CD4-positive, alpha-beta T cell treated with Interleukin-17A for 4 hours (primary cell): ENCODE results near the gene MRTFB.

Source experiments
- DNase-seq: peaks from one replicate; pipeline ENCODE4 v3.0.0-alpha.2; 2020; ENCODE audit warnings: mixed read lengths

The MRTFB gene

GRCh38 chr16:14240964-14241363, 169.8 kb downstream of the MRTFB start:
- no peak for DNase-seq

- DNase-seq: no peak
Observed at GRCh38 chr16:14241631-14242030, 170.5 kb downstream of the MRTFB start.

DNA sequence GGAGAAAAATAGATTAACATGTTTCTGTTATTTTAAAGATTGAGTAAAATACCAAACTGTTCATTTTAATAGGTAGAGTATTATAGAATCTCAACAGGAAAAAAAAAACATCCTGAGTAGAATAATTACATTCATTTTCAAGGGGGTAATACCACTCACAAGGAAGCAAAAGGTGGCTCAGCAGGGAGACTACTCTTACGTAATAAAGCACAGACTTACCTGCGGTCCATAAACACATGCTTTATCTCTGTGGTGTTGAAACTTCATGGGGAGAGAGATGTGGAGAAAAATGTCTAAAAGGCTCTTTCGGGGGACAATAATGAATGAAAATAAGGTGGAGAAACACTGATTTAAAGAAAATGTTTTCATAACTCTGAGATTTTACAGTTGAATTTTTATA, 171.7 kb downstream of the MRTFB start:
- DNase-seq: no peak

DNA sequence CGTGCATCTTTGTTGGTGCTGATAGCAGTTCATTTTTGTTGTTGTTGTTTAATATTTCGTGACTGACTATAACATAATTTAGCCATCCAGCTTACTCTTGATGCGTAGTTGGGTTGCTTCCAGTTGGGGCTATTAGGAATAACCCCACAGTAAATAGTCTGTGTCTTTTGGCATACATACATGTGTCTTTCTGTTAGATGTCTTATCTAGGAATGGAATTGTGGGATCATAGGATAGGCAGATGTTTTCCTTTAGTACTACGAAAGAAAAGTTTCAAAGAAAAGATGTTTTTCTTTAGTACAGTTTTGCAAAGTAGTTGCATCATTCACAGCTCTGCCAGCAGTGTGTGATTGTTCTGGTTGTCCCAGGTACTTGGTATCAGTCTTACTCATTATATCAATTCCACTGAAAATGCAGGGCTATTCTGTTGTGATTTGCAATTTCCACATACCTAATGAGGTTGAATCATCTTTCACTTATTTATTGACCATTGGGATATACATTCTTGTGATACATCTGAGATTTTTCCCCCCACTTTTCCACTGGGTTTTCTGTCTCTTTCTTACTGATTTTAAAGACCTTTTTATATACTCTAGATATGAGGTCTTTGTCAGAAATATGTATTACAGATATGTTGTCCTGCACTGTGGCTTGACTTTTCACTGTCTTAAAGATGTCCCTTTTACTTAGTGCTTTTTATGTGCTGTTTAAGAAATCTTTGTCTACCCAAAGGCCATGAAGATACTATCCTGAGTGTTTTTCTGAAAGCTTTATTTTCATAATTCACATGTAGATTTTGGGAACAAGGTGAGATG, 173.3 kb downstream of the MRTFB start:
- DNase-seq: no peak

GRCh38 chr16:14248791-14249190, 177.7 kb downstream of the MRTFB start:
- DNase-seq: no peak

GRCh38 chr16:14249291-14250032, 178.3 kb downstream of the MRTFB start:
- peak; percentile 65 for DNase-seq

- no peak for DNase-seq
Observed at GRCh38 chr16:14251419-14251818, 180.3 kb downstream of the MRTFB start.

GRCh38 chr16:14252860-14253259, 181.7 kb downstream of the MRTFB start:
- DNase-seq: no peak

DNA sequence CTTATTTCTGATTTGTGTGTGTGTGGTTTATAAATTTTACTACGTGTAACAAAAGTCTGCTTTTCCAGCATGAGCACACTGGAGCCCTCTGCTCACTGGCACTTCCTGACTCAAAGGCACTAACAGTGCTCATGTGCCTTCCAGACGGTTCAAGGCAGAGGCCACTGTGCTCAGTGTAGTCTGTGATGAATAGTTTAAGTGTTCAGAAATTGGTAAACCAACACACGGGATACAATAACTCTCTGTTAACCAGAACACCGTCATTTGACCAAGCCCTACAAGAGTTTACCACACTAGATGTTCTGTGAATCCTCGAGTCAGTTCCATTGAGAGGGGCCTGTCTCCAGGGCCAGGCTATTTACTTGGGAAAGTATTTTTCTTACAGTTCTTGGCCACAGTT, 191.9 kb downstream of the MRTFB start:
- DNase-seq: no peak

DNA sequence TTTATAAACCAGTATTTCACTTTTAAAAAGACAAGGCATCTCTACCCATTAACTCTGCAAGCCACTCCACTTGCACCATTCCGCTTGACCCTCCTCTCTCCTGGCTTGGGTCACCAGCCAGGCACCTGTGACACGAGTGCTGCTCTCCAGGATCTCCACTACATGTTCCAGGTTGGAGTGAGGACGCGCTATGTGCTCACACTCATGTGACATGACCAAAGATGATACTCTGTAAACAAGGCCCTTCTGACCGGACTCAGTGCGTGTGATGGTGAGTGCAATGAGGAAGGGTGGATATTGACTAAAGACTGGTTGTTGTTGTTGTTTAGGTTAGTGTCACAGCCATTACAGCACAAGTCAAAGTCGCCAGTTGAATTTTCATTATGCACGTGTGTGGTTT, 192.7 kb downstream of the MRTFB start:
- DNase-seq: no peak

GRCh38 chr16:14264327-14264943, 193.3 kb downstream of the MRTFB start:
- DNase-seq: no peak

- DNase-seq: no peak
Observed at GRCh38 chr16:14268073-14268472, 197.0 kb downstream of the MRTFB start.

- DNase-seq: no peak
Observed at GRCh38 chr16:14275934-14276333, 204.8 kb downstream of the MRTFB start.

- DNase-seq: no peak
Observed at GRCh38 chr16:14278749-14279148, 207.6 kb downstream of the MRTFB start.

GRCh38 chr16:14280541-14280940, 209.4 kb downstream of the MRTFB start:
- DNase-seq: no peak

DNA sequence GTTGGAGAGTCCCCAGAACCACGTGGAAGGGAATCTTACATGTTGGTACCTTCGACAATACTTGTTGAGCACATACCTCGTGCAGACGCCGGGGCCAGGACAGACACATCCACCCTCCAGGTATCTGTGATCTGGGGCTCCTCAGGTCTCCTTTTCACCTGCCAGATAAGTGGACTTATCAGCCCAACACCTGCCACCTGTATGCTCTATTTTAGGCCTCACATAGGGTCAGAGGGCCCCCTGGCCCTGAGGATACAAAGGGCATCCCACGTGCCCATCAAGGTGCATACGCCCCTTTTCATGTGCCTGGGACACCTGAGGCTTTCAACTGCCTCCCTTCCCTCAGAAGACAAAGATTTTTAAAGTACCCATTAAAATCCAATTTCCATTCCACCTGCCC, 212.7 kb downstream of the MRTFB start:
- DNase-seq: no peak

GRCh38 chr16:14284371-14284770, 213.3 kb downstream of the MRTFB start:
- no peak for DNase-seq

- no peak for DNase-seq
Observed at GRCh38 chr16:14284930-14285512, 213.9 kb downstream of the MRTFB start.

GRCh38 chr16:14285513-14286367, 214.6 kb downstream of the MRTFB start:
- peak; percentile 95 for DNase-seq

GRCh38 chr16:14286368-14287230, 215.5 kb downstream of the MRTFB start:
- peak; percentile 50 for DNase-seq

- peak; percentile 30 for DNase-seq
Observed at GRCh38 chr16:14289692-14290340, 218.7 kb downstream of the MRTFB start.
